GM18511 (cell line): Measurements from ENCODE around the gene RTKN.
"Not testable (repeated sequence)": the region's sequence is repeated elsewhere in the genome, so short reads cannot be mapped to it uniquely, and the experiment has no call there.

Experiments
- ATAC-seq: cut with Tn5 transposase; IDR thresholded peaks from one replicate; pipeline ENCODE4 v1.9.1; 2021; ENCODE audit warnings: mild to moderate bottlenecking, moderate library complexity; ENCODE audit not compliant: unreplicated experiment

The RTKN gene

DNA sequence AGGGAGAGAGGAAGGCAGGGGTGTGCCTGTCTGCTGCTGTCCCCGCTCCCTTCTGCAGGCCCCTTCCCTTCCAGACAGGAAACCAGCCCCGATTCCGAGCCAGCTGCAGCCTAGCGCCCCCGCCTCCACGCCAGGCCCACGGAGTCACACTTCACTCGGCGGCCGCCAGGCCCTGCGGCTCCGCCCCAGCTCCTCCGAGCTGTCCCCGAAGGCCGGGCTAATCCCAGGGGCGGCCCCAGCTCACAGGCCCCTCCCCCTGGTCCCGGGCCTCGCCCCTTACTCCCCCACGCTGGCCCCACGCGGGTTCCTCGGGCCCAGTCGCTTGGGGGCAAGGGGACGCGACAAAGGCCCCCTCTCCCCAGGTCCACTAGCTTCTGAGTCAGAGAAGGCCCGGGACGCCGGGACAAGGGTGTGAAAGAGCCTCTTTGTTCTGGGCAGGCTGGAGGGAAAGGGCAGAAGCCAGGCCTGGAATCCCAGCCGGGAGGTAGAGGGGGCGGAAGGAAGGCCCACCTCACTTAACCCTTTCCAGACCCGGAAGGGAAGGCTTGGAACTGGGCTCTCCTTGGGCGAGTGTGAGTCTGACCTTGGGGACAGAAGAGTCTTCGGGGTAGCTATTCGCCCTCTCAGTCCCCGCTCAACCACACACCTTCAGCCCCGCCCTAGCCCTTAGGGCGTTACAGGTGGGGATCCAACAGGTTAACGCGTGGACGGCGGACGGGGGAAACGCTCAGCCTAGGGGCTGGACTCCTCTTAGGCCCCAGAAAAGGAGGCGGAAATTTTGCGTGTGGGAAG, 1.2 kb downstream of the RTKN start:
- ATAC-seq: peak; percentile 88

DNA sequence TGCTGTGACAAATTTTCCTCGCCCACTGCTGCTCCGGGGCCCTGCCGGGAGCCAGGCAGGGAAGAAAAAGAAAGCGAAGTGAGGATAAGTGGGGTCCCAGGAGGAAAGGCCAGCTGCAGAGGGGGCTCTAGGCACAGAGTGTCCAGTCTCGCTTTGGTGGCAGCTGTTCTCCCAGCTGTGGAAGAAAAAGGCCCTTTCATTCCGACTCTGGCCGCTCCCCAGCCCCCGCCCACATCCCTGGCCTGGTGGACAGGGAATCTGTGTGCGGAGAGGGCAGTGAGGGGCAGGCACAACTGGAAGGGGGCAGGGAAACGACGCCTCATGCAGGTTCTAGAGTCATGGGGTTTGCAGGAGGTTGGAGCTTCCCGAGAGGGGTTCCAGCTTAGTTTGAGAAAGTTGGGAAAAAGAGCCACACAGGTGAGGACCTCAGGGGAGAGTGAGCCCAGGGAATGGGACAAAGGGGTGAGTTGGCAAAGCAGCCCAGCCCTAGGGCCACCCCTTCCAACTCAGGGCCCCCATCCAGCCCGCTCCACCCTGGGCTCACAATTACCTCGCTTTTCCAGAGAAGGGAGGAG, 1.8 kb downstream of the RTKN start:
- ATAC-seq: peak; percentile 1

DNA sequence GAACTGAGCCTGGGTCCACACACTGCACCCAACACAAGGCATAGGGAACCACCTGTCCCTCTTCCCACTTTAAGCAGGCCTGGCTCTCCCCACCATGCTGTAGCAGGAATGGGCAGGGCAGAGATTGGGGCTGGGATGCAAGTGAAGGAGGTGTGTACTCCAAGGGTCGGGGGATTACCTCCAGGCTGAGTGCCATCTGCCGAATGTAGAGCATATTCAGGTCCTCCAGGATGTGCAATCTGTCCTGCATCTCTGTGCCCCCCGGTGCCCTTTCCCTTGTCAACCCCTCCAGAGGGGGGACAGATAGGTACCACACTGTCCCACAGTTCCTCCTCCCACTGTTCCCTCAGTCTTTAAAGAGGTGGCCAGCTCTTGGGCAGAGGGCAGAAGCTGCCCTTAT, 2.4 kb downstream of the RTKN start:
- no peak for ATAC-seq

DNA sequence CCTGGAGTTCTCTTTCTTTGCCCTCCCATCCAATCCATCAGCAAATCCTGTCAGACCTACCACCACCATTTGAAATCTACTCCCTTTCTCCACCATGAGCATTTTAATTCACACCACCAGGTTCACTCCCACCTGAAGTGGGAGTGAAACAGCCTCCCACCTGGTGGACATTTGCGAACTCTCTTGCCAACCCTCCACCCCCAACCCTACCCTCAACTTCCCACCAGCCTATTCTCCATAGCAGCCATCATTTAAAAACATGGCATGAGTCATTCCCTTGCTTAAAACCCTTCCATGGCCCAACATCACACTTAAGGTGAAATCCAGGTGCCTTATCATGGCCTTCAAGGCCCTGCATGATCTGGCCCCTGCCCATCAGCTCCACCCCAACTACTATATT, 3.5 kb downstream of the RTKN start:
- ATAC-seq: no peak

DNA sequence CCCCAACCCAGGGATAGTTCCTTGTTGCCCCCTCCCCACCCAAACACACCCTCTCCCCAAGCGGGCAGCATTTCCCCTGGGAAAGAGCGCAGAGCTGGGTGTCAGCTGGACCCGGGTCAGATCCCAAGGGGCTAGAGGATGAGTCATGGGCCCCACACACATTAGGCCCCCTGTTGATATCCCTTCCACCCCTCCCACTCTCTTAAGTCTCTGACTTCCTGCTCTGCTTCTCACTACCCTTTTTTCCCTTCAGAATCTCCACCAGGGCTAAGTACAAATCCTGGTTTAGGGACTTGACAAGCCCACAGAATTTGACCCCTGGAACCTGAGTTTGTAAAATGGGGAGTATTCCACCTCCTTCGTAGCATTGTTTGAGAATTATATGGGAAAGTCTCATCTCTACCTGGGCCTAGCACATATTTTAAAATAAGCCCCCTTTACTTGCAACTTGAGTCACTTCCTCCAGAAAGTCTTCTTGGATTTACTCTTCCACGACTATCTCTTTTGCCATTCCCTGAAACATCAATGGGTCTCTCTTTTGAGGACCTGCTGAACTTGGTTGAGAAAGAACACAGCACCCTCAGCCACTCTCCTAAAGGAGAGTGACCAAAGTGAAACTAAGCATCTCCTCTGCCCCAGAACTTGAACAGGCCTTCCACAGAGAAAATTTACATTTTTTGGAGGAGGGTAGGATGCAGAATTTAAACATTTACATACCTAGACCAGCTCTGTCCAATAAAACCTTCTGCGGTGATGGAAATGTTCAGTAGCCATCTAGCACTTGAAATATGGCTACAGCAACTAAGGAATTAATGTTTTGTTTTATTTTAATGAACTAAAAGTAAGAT, 4.7 kb downstream of the RTKN start:
- ATAC-seq: no peak

DNA sequence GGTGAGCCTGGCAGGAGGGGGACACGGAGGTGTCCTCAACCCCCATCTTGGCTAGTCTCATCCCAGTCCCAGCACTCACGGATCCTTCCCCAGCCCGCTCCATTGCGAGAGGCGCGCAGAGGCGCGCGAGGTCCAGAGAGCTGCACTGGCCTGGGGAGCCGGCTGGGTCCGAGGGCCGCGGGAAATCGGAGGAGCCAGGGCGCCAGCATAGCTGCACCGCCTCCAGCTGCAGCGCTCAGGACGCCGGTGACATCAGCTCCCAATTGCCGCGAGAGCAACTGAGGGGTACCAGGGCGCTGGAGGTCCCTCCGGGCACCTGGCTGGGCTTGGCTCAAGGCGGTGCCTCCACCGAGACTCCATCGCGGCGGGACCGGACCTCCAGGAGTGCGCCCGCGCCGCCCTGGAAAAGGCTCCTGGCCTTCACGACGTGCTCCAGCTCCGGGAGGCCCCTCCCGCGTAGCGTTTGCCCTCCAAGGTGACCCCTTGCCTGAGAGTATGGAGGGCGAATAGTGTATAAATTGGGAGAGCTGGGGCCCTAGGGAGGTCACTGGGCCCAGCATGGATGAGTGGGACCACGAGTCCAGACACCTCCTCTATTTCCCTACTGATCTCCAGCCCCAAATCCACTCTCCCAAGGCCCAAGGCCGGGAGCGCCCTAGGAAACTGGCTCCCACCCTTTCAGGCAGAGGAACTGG, 5.5 kb downstream of the RTKN start:
- no peak for ATAC-seq

DNA sequence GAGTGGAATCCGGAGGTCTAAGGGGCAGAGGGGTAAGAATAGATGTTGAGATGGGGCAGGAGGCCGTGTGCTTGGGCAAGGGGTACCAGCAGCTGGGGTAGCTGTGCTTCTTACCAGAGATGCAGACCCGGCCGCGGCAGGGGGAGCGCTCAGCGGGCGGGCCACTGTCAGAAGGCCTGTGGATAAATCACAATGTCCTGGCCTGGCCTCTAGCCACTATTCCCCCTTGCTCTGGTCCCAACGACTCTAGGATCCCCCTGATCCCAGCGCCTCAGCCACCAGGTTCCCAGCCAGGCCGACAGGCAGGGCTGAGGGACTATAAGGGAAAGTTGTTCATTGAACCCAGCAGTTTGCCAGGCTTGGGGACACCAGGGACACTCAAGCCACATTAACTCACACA, 11.2 kb downstream of the RTKN start:
- no peak for ATAC-seq

DNA sequence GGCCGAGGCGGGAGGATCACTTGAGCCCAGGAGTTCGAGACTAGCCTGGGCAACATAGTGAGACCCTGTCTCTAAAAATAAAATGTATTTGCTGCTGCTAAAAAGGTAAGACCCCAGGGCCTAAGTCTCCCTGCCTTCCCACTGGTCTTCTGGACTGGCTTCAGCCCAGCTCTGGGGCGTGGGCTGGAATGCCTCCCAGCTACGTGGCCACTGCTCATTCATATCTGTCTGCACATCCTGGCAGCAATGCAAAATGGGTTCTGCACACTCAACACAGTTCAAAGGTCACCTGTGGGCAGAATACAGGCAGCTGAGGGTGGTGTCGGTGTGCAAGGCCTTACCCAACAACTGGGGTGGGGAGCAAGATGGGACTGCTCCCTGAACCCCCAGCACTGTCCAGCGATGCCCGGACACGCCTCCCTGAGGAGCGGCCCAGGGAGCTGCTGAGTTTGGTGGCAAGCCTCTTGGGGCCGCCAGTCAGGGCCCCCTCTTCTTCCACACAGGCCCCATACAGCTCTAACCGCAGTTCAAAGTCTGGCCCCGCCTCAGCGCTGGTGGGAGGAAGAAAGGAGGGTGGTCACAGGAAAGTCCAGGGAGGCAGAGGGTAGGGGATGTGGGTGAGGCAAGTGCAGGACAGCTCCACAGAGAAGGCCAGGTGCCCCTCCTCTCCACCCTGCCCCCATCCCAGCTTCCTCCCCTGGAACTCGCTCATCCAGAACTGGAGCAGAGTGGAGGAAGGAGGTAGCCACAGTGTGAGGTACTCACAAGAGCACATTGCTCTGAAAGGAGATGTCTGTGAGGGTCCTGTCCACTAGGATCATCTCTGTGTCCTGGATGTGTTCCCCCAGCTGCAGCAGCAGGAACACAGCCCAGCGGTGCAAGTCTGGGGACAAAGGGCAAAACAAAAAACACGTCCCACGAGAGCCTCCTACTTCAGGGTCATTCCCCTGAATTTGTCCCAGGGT, 12.0 kb downstream of the RTKN start:
- no peak for ATAC-seq

DNA sequence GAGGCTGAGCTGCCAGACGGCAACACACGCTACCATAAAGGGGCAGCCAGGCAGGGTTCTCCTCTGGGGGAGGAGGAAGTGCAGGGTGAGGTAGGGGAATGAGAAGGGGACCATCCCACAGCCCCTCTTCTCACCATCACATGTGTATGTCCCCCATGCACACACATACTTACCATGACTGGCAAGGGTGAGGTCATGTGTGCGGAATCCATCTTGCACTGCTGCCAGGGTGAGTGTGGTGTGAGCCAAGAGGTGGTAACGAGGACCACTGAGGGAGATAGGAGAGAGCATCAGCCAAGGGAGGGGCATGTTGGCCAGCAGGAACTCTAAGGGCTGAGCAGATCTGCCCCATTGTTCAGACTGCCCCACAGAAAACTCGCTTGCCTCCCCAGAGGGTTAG, 13.1 kb downstream of the RTKN start:
- no peak for ATAC-seq

DNA sequence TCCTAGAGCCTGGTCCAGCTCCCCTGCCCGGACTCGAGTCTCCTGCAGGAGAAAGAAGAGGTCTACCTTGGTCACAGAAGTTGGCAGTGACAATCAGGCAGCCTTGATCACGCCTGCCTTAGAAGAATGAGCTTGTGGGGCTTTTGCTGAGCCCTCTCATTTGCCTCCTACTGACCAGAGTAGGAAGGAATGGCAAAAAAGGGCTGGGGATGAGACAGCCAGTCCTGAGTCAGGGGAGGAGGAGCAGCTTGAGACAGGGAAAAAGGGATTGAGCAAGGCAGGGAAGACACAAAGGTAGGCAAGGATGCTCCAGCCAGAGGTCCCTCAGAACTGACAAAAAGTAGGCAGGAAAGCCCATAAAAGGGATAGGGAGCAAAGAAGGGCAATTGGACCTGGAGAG, 14.2 kb downstream of the RTKN start:
- no peak for ATAC-seq

DNA sequence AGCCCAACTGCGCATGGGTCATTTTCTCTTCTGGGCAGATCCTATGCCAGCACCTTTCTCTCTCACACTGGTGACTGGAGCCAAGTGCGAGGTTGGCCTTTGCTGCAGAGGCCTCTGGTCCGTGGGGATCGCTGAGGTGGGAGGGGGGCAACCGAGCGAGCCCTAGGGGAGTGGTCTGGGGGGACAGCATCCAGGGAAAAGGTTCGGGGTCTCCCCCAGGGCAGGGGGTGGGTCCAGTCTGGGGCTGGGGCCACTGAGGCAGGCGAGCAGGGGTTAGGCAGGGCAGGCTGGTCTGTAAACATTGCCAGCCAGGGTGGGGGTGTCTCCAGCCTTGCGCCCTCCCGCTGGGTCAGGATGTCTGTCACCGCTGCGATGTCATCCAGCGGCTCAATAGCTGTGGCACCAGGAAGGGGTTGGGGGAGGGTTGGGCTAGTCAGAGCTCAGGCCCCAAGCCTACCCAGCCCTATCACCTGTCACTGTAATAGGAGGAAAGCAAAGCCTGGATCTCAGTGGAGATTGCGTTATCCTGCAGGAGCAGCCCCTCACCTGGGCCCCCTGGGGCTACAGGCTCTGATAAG, 15.5 kb downstream of the RTKN start:
- ATAC-seq: no peak

DNA sequence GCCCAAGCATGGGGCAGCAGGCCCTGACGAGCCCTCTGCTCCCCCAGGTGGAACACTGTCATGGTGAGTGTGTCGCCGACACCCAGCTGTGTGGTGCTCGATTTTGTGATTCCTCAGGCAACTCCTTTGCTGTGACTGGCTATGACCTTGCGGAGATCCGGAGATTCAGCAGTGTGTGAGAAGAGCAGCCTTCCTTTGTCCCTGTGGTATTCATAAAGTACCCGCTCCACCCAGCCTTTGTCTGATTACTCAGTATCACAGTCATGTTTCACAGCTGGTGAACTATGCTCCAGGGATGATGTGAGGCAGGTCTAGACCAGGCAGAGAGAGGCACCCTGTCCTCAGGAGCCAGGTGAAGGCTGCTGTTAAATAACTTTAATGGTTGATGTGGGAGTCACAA, 16.2 kb downstream of the RTKN start:
- ATAC-seq: no peak

DNA sequence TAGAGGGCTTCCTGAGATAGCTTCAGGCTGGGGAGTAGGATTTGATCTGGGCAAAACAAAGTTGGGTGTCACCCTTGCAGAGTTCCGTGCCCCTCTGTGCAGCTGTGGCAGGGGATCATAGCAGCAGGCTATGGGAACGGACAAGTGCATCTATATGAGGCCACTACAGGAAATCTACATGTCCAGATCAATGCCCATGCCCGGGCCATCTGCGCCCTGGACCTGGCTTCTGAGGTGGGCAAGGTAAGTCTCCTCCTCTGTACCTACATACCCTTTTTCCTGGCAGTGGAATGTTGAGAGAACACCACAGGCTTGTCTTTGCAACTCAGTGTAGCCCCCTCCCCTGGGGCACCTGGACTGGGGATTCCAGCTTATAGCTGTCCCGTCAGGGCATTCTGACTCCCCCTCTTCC, 16.7 kb downstream of the RTKN start:
- no peak for ATAC-seq

DNA sequence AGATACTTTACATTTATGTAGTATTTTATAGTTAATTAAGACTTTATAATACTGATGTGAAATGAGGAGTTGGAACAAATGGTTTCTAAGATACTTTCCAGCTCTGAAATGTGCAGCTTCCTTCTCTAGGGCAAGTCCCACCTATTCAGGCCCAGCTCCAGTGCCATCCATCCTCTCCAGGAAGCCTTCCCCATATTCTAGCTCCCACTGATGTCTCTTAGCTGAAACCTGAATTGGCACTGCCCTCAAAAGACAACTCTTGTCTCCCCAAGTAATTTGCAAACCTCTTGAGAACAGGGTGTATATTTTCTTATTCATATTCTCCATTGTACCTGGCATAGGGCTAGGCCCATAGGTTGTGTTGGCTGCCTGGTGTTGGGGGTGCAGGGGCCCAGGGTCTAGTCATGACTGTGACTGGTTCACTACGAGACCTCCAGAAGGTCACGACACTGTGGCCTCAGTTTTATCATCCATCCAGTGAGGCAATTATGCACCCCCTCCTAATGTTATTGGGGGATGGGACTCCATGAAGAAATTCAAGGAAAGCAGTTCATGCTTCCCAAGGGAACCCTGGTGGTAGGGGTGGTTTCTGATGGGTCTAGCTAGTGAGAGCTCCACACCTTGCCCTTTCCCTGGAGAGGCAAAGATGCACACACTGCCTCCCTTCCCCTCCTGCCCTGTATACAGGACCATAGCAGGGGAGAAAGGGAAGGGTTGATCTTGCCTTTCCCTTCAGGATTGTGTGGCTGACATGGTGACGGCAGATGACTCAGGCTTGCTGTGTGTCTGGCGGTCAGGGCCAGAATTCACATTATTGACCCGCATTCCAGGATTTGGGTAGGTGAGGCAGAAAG, 17.4 kb downstream of the RTKN start:
- no peak for ATAC-seq

DNA sequence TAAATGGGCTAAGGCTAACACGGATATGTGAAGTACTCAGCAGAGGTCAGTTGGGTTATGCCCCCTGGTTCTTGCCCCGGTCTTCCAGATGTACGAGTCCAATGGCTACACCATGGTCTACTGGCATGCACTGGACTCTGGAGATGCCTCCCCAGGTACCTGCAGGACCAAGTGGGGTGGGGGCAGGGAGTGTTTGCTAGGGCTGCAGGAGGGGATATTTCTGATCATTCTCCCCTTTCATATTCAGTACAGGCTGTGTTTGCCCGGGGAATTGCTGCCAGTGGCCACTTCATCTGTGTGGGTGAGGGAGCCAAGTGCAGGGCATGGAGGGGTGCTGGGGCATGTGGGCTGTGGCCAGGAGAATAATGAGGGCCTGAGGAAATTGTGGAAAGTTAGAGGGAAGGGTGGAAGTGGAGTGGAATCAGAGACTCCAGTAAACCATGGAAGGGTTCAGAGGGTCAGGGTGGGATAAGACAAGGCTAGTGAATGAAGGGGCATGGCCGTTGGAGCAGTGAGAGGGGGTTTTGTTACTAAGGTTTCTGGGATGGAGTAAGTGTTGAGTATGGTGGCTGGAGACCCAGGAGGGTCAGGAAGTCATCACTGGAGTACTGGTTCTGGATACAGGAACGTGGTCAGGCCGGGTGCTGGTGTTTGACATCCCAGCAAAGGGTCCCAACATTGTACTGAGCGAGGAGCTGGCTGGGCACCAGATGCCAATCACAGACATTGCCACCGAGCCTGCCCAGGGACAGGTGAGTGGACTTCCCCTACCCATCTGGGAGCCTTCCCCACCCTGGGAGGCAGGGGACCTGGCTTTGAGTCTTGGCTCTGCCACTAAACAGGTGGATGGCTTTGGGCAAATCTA, 18.3 kb downstream of the RTKN start:
- no peak for ATAC-seq

DNA sequence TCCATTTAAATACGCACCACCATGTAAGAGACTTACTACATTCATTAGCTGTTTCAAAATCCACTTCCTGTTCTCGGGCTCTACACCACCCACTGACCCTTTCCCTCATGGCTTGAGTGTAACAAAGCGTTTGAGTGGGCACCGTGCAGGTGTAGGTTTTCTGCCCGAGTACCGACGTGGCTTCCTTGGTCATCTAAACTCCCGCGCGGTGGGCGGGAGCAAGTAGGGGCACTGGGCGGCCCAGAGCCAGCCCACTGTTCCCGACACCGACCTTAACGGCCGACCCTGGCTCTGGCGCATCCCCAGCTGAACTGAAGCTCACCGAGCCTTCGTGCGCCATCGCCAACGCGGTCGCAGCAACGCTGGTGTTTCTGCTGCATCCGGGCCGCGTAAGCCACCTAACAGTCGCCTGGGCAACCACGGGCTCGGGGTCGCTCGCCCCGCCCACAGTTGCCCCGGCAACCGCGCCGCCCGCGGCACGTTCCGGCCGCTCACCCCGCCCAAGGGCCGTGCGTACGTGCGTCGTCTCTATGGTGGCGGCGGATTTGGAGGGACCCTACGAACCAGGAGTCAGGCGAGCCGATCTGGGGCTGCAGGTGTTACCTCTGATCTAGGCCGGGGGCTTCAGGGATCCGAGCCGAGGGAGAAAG, 20.4 kb downstream of the RTKN start, which contains the start of the genes C2orf81 and WDR54:
Gene C2orf81, minus strand, starts transcription at position 399 of the 650 bp plus-strand sequence. Its CDS starts 59 bp downstream, at position 340.
Gene WDR54, plus strand, starts transcription at position 510 of the 650 bp plus-strand sequence. CDS start 424 bp downstream, outside the sequence.
- peak; percentile 94 for ATAC-seq

DNA sequence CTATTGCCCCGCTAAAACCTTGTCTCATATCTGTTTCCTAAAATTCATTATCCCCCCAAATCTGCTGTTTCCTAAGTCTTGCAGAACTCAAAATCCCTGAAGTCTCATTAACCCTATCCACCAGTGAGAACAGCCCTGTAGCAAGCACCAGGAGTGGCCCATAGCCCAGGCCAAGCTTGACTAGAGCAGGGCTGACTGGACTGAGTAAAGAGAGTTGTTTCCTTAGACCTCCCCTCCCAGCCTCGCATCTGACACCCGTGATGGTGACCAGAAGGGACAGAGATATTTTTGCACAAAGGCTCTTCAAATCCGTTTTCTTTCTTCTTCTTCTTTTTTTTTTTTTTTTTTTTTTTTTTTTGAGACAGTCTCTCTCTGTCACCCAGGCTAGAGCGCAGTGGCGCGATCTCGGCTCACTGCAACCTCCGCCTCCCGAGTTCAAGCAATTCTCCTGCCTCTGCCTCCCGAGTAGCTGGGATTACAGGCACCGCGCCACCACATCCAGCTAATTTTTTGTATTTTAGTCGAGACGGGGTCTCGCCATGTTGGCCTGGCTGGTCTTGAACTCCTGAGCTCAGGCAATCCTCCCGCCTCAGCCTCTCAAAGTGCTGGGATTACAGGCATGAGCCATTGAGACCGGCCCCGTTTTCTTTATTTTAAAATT, 21.2 kb downstream of the RTKN start:
- ATAC-seq: not testable (repeated sequence)
